CD8-positive, alpha-beta memory T cell (primary cell): ENCODE results near the gene SLC25A45. TPM values are rescaled to one million over a fixed set of nuclear protein-coding genes. Genes with fewer than 3 reads are reported as not detected.

Source experiments
- CTCF ChIA-PET: fragments of 350-600 bp; sonication (Branson Sonifier 250); formaldehyde crosslinking; loops from one replicate; lab custom pipeline; 2021; ENCODE audit warnings: antibody characterized with exemption; lab: Charles Lee
- POLR2A ChIA-PET: fragments of 350-600 bp; sonication (Branson Sonifier 250); formaldehyde crosslinking; loops from one replicate; lab custom pipeline; 2021; ENCODE audit warnings: antibody characterized with exemption; lab: Charles Lee
- DNase-seq, 5 donors: peaks; one replicate each; pipeline versions ENCODE4 v3.0.0 to v3.0.0-alpha.2; 2020 to 2022; ENCODE audit warnings: mixed read lengths in 1 of 5
- H3K27ac ChIP-seq: one replicate; pipeline ENCODE4 v1.7.0; 2013; ENCODE audit warnings: low read depth, mild to moderate bottlenecking, low read length, moderate library complexity
- H3K27me3 ChIP-seq: 2 replicates; pipeline ENCODE4 v1.7.0; 2013; ENCODE audit warnings: low read length, mild to moderate bottlenecking; ENCODE audit not compliant: insufficient read depth, poor library complexity, severe bottlenecking
- H3K36me3 ChIP-seq: 2 replicates; pipeline ENCODE4 v1.7.0; 2013; ENCODE audit warnings: mild to moderate bottlenecking, low read length, moderate library complexity; ENCODE audit not compliant: insufficient read depth
- H3K4me1 ChIP-seq: 2 replicates; pipeline ENCODE4 v1.7.0; 2013; ENCODE audit warnings: mild to moderate bottlenecking, low read length, moderate library complexity; ENCODE audit not compliant: insufficient read depth
- H3K4me3 ChIP-seq: 2 replicates; pipeline ENCODE4 v1.7.0; 2013; ENCODE audit warnings: mild to moderate bottlenecking, low read length
- H3K9me3 ChIP-seq: 2 replicates; pipeline ENCODE4 v1.7.0; 2013; ENCODE audit warnings: mild to moderate bottlenecking, low read length
- H3K27ac Mint-ChIP-seq, 8 donors: one replicate each; pipeline ENCODE4 v1.8.0; 2020 to 2021; ENCODE audit warnings: mixed read lengths in 8 of 8, mild to moderate bottlenecking in 6 of 8, inconsistent platforms in 3 of 8, moderate library complexity in 3 of 8
- H3K27me3 Mint-ChIP-seq, 2 donors: one replicate each; pipeline ENCODE4 v1.8.0; 2020 to 2021; ENCODE audit warnings: mixed read lengths in 2 of 2, mild to moderate bottlenecking in 1 of 2, moderate library complexity in 1 of 2
- H3K36me3 Mint-ChIP-seq, 3 donors: one replicate each; pipeline ENCODE4 v1.8.0; 2020 to 2021; ENCODE audit warnings: mixed read lengths in 3 of 3, inconsistent platforms in 1 of 3, mild to moderate bottlenecking in 1 of 3
- H3K4me1 Mint-ChIP-seq, 3 donors: one replicate each; pipeline ENCODE4 v1.8.0; 2020 to 2021; ENCODE audit warnings: mixed read lengths in 3 of 3, inconsistent platforms in 1 of 3, mild to moderate bottlenecking in 1 of 3
- H3K4me3 Mint-ChIP-seq, 7 donors: one replicate each; pipeline ENCODE4 v1.8.0; 2020 to 2021; ENCODE audit warnings: mixed read lengths in 7 of 7, mild to moderate bottlenecking in 6 of 7, moderate library complexity in 4 of 7, inconsistent platforms in 2 of 7
- H3K9me3 Mint-ChIP-seq, 5 donors: one replicate each; pipeline ENCODE4 v1.8.0; 2020 to 2022; ENCODE audit warnings: mixed read lengths in 5 of 5, mild to moderate bottlenecking in 3 of 5, moderate library complexity in 2 of 5, inconsistent platforms in 1 of 5
- polyA plus RNA-seq: library from polyadenylated mRNA; unstranded; fragments of 300-500 nt; fragmentation: Illumina TruSeq; gene quantifications from one replicate; pipeline ENCODE4 v1.2.3, GENCODE V29; 2021
- total RNA-seq, 2 experiments: library from RNA; stranded (reverse); gene quantifications; one replicate each; pipeline ENCODE4 v1.2.3, GENCODE V29; 2021

SLC25A45 gene
- total and polyA plus RNA-seq, 3 experiments from 2014 or later = 13.3 to 14.6 (median 13.8) TPM

DNA sequence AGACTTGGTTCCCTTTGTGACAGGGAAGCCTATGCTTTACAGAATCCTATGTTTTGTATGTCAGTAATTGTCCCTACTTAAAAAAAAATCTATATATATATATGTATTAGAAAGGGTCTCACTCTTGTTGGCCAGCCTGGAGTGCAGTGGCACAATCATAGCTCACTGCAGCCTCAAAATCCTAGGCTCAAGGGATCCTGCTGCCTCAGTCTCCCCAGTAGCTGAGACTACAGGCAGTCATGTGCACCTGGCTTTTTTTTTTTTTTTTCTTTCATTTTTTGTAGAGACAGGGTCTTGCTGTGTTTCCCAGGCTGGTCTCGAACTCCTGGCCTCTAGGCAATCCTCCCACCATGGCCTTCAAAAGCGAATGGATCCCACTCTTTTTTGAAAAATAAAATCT lies 38.1 kb upstream of the SLC25A45 start:
- Histone ChIP-seq H3K4me3 (peak overlapping the region; percentile 89), H3K36me3 (peaks cover 6% of the 10 kb centered on the region), H3K27me3 (no peaks in the 10 kb centered on the region), H3K27ac (peak overlapping the region; percentile 98), H3K4me1 (peaks cover 59% of the 10 kb centered on the region), H3K9me3 (no peaks in the 10 kb centered on the region)
- Mint-ChIP-seq H3K27ac (peak overlapping the region; percentile 94 to 100 (median 97)), H3K36me3 (peaks cover 12 to 46% (median 14%) of the 10 kb centered on the region in 3 donors), H3K9me3 (peaks cover 0 to 4% (median 0%) of the 10 kb centered on the region in 5 donors), H3K4me1 (peaks cover 56 to 64% (median 61%) of the 10 kb centered on the region in 3 donors), H3K27me3 (peaks cover 0 to 21% of the 10 kb centered on the region in 2 donors), H3K4me3 (peak overlapping the region; percentile 93 to 97 (median 94))
- no peak for DNase-seq
- POLR2A ChIA-PET = interaction anchor here (0.6 to 20.1 kb wide), 10 partner anchors 10 to 676 kb away, joined by 3 to 1366 read pairs (median 6); partner anchors contain the start of genes FRMD8 and MALAT1
- CTCF ChIA-PET = interaction anchor here (0.8 to 11.7 kb wide), 10 partner anchors 8 to 439 kb away, joined by 3 to 448 read pairs (median 3); partner anchors contain the start of genes MALAT1 and MUS81

DNA sequence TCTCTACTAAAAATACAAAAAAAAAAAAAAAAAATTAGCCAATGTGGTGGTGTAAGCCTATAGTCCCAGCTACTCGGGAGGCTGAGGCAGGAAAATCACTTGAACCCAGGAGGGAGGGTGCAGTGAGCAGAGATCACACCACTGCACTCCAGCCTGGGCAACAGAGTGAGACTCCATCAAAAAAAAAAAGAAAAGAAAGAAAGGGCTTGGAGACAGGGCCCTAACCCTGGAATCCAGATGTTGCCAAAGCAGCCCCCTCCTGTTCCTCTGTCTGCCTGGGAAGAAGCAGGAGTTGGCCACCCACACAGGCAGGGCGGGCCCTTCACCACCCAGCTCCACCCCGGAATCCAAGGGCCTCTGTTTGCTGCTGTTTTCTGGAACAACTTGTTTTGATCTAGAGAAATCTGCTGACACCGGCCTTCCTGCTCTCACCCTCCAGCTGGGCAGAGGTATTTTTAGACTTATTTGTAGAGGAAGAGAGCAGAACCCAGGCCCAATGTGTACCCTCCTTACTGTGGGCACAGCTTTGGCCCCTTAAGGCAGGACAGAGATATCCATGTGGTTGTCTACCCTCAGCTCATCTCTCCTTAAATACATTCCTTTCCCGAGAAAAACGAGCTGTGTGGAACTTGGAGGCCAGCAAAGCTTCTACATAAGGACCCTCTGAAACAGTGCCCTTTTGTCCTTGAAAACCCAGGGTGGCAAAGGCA lies 37.5 kb upstream of the SLC25A45 start:
- H3K27me3 ChIP-seq = no peaks in the 10 kb centered on the region
- peaks cover 6% of the 10 kb centered on the region for H3K36me3 ChIP-seq
- POLR2A ChIA-PET = interaction anchor here (0.6 to 20.1 kb wide), 18 partner anchors 8 to 676 kb away, joined by 3 to 1366 read pairs (median 5); partner anchors contain the start of genes DPF2, FRMD8, MALAT1 and SCYL1
- H3K27ac Mint-ChIP-seq = peak overlapping the region; percentile 92 to 100 (median 97)
- H3K4me1 Mint-ChIP-seq = peaks cover 55 to 64% (median 62%) of the 10 kb centered on the region in 3 donors
- H3K4me3 Mint-ChIP-seq = peak overlapping the region; percentile 93 to 97 (median 94)
- H3K36me3 Mint-ChIP-seq = peaks cover 8 to 41% (median 14%) of the 10 kb centered on the region in 3 donors
- H3K4me3 ChIP-seq = peak overlapping the region; percentile 23
- H3K27me3 Mint-ChIP-seq = peaks cover 0 to 21% of the 10 kb centered on the region in 2 donors
- CTCF ChIA-PET = interaction anchor here (0.8 to 11.7 kb wide), 14 partner anchors 9 to 440 kb away, joined by 3 to 448 read pairs (median 3); partner anchors contain the start of genes FAM89B, MALAT1 and MUS81
- DNase-seq = peak in 4 of 5 donors; percentile 51 to 66 (median 56)
- H3K9me3 Mint-ChIP-seq = peaks cover 0 to 4% (median 0%) of the 10 kb centered on the region in 5 donors
- no peaks in the 10 kb centered on the region for H3K9me3 ChIP-seq
- H3K4me1 ChIP-seq = peaks cover 59% of the 10 kb centered on the region
- peak overlapping the region; percentile 98 for H3K27ac ChIP-seq

DNA sequence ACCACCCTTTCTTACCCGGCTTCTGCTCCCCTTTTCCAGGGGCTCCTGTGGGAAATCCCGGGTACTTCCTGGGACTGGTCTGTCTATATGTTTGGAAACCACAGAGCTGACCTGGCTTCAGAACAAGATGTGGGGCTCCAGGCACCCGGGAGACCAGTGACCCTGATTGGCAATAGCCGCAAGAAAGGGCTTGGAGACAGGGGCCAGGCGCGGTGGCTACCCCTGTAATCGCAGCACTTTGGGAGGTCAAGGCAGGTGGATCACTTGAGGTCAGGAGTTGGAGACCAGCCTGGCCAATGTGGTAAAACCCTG lies 37.0 kb upstream of the SLC25A45 start:
- Histone ChIP-seq H3K27ac (peak overlapping the region; percentile 98), H3K4me1 (peaks cover 59% of the 10 kb centered on the region), H3K36me3 (peaks cover 6% of the 10 kb centered on the region), H3K9me3 (no peaks in the 10 kb centered on the region), H3K27me3 (no peaks in the 10 kb centered on the region), H3K4me3 (peak overlapping the region; percentile 85)
- DNase-seq = no peak
- Mint-ChIP-seq H3K36me3 (peaks cover 7 to 38% (median 11%) of the 10 kb centered on the region in 3 donors), H3K4me3 (peak overlapping the region; percentile 93 to 97 (median 94)), H3K4me1 (peaks cover 58 to 66% (median 62%) of the 10 kb centered on the region in 3 donors), H3K9me3 (peaks cover 0 to 4% (median 0%) of the 10 kb centered on the region in 5 donors), H3K27me3 (peaks cover 0 to 21% of the 10 kb centered on the region in 2 donors), H3K27ac (peak overlapping the region; percentile 93 to 100 (median 97))
- CTCF ChIA-PET = interaction anchor here (1.1 to 11.7 kb wide), 13 partner anchors 9 to 440 kb away, joined by 3 to 448 read pairs (median 3); partner anchors contain the start of genes FAM89B, MALAT1 and MUS81
- POLR2A ChIA-PET = interaction anchor here (0.7 to 20.1 kb wide), 12 partner anchors 8 to 298 kb away, joined by 3 to 1366 read pairs (median 5); partner anchors contain the start of genes DPF2, MALAT1, SCYL1 and SLC25A45

DNA sequence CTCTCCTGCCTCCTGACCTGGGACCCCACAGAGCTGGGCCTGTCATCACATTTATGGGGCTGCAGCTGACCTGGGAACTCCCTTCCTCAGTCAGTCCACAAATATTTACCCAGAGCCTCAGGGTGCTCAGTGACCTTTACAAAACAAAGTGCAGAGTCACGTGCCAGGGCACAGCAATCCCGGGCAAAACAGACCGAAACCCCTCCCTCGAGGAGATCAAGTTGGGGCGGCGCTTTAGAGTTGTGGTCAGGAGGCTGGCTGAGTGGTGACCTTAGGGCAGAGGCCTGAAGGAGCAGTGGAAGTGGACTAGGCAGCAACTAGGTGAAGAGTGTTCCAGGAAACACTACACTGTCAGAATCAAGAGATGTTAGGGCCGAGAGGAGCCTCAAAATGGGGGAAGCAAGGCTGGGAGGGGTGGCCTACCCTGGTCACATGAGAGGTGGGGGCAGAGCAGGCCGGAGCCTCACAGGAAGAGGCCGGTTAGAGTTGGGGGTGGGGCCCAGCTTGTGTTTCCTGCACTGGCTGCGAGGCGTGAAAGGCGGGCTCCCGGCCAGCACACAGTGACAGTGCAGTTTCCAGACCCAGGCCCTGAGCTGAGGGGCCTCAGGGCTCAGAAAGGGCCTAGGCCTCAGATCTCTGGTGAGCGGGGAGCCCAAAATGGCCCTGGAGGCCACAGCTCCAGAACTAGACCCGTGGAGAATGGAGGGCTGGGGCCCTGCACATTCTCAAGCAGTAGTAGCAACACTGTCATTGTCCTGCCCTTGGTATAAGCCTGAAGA lies 36.4 kb upstream of the SLC25A45 start:
- Mint-ChIP-seq H3K27me3 (peaks cover 0 to 21% of the 10 kb centered on the region in 2 donors), H3K36me3 (peaks cover 6 to 32% (median 8%) of the 10 kb centered on the region in 3 donors), H3K9me3 (peaks cover 0 to 4% (median 0%) of the 10 kb centered on the region in 5 donors), H3K27ac (peak overlapping the region; percentile 93 to 99 (median 97)), H3K4me3 (peak overlapping the region; percentile 93 to 97 (median 94)), H3K4me1 (peaks cover 58 to 66% (median 62%) of the 10 kb centered on the region in 3 donors)
- peak; percentile 58 to 90 (median 75) for DNase-seq
- ChIA-PET POLR2A (interaction anchor here (0.7 to 20.1 kb wide), 12 partner anchors 9 to 297 kb away, joined by 3 to 1366 read pairs (median 6); partner anchors contain the start of genes DPF2, FRMD8, MALAT1 and SCYL1), CTCF (interaction anchor here (0.9 to 11.7 kb wide), 12 partner anchors 10 to 153 kb away, joined by 3 to 448 read pairs (median 4); partner anchors contain the start of genes FAM89B and MALAT1)
- Histone ChIP-seq H3K27me3 (no peaks in the 10 kb centered on the region), H3K27ac (peak overlapping the region; percentile 98), H3K4me3 (peak overlapping the region; percentile 85), H3K9me3 (no peaks in the 10 kb centered on the region), H3K4me1 (peaks cover 59% of the 10 kb centered on the region), H3K36me3 (peaks cover 4% of the 10 kb centered on the region)

DNA sequence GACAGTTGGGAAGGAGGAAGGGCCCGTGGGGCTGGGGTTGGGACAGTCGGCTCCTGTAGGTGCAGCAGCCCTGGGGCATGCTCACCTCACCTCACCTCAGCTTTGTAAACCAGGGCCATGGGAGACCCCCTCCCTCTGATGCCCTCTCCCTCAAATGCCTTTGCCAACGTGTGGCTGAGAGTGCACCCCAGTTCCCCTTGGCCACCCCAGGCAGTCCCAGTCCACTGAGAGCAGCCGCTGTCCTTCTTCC lies 35.9 kb upstream of the SLC25A45 start:
- Histone ChIP-seq H3K27ac (peak overlapping the region; percentile 98), H3K36me3 (no peaks in the 10 kb centered on the region), H3K4me3 (peak overlapping the region; percentile 85), H3K27me3 (no peaks in the 10 kb centered on the region), H3K4me1 (peaks cover 59% of the 10 kb centered on the region), H3K9me3 (no peaks in the 10 kb centered on the region)
- H3K4me3 Mint-ChIP-seq = peak overlapping the region; percentile 93 to 97 (median 94)
- H3K9me3 Mint-ChIP-seq = peaks cover 0 to 4% (median 0%) of the 10 kb centered on the region in 5 donors
- CTCF ChIA-PET = interaction anchor here (0.9 to 11.7 kb wide), 7 partner anchors 11 to 84 kb away, joined by 3 to 448 read pairs (median 19); partner anchors contain the start of genes MALAT1 and SLC25A45
- peaks cover 56 to 66% (median 62%) of the 10 kb centered on the region in 3 donors for H3K4me1 Mint-ChIP-seq
- peaks cover 0 to 17% of the 10 kb centered on the region in 2 donors for H3K27me3 Mint-ChIP-seq
- peaks cover 2 to 30% (median 5%) of the 10 kb centered on the region in 3 donors for H3K36me3 Mint-ChIP-seq
- no peak for DNase-seq
- H3K27ac Mint-ChIP-seq = peak overlapping the region; percentile 93 to 99 (median 97)
- POLR2A ChIA-PET = interaction anchor here (1.1 to 20.1 kb wide), 8 partner anchors 7 to 85 kb away, joined by 5 to 1366 read pairs (median 16); partner anchors contain the start of genes FRMD8, MALAT1 and SLC25A45

DNA sequence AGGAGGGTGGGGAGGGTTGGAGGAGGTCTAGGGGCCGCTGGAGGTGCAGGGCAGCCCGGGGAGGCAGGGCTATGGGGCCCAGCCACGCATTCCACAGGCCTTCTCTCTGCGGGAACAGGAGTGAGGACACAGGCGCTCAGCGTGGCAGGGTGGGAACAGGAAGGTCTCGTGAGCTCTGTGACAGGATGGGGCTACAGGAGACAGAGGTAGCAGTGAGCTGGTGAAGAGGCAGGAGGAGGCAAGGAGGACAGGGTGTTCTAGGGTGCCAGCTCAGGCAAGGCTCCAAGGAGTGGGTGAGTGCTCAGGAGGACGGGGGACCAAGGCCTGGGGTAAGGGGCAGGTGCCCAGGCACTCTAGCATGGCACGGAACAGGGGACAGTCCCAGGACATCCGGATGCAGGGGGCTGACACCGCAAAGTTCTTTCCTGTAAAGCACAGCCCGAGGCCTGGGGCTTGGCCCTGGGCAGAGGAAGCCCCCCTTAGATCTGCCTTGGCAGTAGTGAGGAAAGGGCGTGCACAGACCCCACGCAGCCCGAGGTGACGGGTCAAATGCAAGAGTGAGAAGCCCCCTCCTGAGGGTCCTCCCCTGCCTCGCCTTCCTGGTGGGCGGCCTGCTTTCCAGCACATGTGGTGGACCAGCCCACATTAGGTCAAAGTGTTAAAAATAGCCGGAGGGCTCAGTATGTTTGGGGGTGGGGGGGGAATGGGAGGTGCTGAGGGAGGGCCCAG lies 35.4 kb upstream of the SLC25A45 start:
- Histone ChIP-seq H3K27me3 (no peaks in the 10 kb centered on the region), H3K9me3 (no peaks in the 10 kb centered on the region), H3K4me3 (peak overlapping the region; percentile 85), H3K27ac (peak overlapping the region; percentile 98), H3K36me3 (no peaks in the 10 kb centered on the region), H3K4me1 (peaks cover 59% of the 10 kb centered on the region)
- ChIA-PET CTCF (interaction anchor here (0.8 to 11.7 kb wide), 16 partner anchors 8 to 84 kb away, joined by 3 to 448 read pairs (median 8); partner anchors contain the start of genes FRMD8, MALAT1 and SLC25A45), POLR2A (interaction anchor here (0.7 to 20.1 kb wide), 11 partner anchors 7 to 86 kb away, joined by 4 to 1366 read pairs (median 13); partner anchors contain the start of genes FRMD8, MALAT1 and SLC25A45)
- peak in 4 of 5 donors; percentile 25 to 65 (median 49) for DNase-seq
- Mint-ChIP-seq H3K4me1 (peaks cover 56 to 65% (median 62%) of the 10 kb centered on the region in 3 donors), H3K27ac (peak overlapping the region; percentile 94 to 98 (median 97)), H3K27me3 (peaks cover 0 to 12% of the 10 kb centered on the region in 2 donors), H3K9me3 (peaks cover 0 to 3% (median 0%) of the 10 kb centered on the region in 5 donors), H3K4me3 (peak overlapping the region; percentile 93 to 98 (median 94)), H3K36me3 (peaks cover 1 to 29% (median 3%) of the 10 kb centered on the region in 3 donors)
